H54 (cell line): ENCODE results near the gene NIPBL.

Source experiments
- DNase-seq: peaks from one replicate; pipeline ENCODE4 v3.0.0; 2011; ENCODE audit warnings: low spot score, mixed read lengths; ENCODE audit not compliant: insufficient read length
- FAIRE-seq: peaks from 3 replicates; lab custom pipeline; 2011; peaks lifted over from hg19 to GRCh38; lab: Jason Lieb, UNC
- POLR2A ChIP-seq: IDR thresholded peaks from 2 replicates; pipeline ENCODE4 v1.6.1; 2011; ENCODE audit warnings: low read depth, mild to moderate bottlenecking, low read length

NIPBL gene

DNA sequence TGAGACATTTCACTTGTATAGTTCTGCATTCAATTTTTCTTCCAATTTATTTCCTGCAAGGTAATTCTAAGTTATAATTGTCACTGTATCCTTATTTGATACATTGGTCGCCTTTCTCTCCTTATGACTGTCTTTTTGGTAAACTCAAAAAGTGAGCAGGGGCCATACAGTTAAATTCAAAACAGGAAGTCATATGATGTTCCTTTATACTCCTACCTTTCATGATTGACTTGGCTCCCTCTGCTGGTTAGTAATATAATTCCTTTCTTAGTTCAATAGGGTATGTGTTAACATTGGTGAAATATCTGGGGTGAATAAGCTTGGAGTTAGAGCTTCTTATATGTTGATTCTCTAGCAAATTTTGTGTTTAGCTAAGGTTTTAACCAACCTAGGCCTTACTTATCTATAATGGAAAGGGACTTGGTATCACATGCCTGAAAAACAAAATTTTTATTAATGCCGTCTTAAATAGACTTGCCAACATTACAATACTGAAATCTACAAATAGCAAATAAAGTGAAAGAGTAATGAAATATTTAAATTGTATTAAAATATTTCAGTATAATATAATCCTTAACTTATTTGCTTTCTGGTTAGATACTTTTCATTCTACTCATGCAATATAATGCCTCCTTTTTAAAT lies 6.0 kb upstream of the NIPBL start:
- DNase-seq (peak; percentile 20), FAIRE-seq (peak; percentile 97)
- TF ChIP-seq POLR2A, result no peak

- FAIRE-seq (no peak), DNase-seq (no peak)
- TF ChIP-seq POLR2A, result no peak
Measured at GRCh38 chr5:36874465-36874864, 2.1 kb upstream of the NIPBL start.

GRCh38 chr5:36875051-36875789 lies 1.3 kb upstream of the NIPBL start:
- TF ChIP-seq POLR2A, result peak; percentile 27; the same call in 1 of the 2 replicates
- FAIRE-seq, result peak; percentile 98
- peak; percentile 26 for DNase-seq

GRCh38 chr5:36875790-36876298 lies 725 bp upstream of the NIPBL start:
- DNase-seq (peak; percentile 49), FAIRE-seq (no peak)
- peak; percentile 13; the same call in 1 of the 2 replicates for TF ChIP-seq POLR2A

DNA sequence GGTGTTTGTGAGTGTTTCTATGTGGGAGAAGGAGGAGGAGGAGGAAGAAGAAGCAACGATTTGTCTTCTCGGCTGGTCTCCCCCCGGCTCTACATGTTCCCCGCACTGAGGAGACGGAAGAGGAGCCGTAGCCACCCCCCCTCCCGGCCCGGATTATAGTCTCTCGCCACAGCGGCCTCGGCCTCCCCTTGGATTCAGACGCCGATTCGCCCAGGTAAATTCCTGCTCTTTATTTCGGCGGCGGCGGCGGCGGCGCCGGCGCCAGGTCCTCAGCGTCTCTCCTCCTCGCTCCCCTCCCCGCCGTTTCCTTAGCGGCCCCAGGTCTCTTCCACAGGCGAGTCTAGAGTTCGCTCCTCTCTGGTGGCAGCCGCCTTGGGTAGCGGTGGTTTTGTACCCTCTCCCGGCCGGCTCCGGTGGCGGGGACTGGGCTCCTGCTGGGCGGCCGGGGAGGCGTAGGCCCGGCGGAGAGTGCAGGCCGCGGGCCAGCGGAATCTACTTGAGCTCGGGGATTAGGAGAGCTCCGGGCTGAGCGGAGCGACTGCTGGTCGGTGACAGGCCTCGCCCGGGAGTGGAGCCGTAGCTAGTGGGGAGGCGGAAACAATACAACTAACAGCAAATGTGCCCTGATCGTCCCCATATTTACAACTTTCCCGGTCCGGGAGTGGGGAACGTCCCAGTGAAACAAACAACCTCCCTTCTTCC lies 547 bp downstream of the NIPBL start:
- peak; percentile 29 for DNase-seq
- TF ChIP-seq POLR2A, result no peak
- peak; percentile 23 for FAIRE-seq

GRCh38 chr5:36877667-36878391 lies 1.3 kb downstream of the NIPBL start:
- TF ChIP-seq POLR2A, result no peak
- DNase-seq (no peak), FAIRE-seq (peak; percentile 96)

DNA sequence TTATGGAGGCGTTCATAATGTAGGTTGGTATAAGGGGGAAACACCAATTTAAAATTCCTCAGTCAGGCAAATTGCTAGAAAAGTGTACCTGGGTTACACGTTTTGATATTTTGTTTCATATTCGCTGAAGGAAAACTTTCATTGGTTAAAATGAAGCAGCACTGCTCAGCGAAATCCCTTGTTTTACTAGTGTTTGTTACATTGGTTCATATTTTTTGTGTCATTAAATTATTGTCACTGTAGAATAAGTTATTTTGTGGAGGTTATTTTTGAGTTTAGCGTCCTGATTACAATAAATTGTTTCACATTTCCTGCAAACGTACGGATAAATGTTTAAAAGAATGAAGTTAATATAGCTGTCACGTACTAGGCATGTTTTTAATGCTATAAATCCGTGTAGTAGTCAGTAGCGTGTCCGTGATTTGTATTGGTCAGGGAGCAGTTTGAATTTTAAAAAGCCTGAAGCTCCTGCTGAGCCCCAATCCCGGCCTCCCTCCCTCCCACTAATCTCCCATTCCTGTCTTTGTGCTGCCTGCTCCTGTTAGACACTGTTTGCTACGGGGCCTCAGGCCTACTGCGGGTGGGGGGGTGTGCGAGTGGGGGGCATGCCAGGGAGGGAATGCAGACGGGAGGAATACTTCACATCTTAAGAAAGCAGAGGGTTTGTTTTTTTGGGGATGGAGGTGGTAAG lies 2.0 kb downstream of the NIPBL start:
- DNase-seq, result peak; percentile 38
- no peak for TF ChIP-seq POLR2A
- no peak for FAIRE-seq

GRCh38 chr5:36879274-36880033 lies 2.9 kb downstream of the NIPBL start:
- peak; percentile 80 for FAIRE-seq
- DNase-seq, result no peak
- TF ChIP-seq POLR2A, result no peak

DNA sequence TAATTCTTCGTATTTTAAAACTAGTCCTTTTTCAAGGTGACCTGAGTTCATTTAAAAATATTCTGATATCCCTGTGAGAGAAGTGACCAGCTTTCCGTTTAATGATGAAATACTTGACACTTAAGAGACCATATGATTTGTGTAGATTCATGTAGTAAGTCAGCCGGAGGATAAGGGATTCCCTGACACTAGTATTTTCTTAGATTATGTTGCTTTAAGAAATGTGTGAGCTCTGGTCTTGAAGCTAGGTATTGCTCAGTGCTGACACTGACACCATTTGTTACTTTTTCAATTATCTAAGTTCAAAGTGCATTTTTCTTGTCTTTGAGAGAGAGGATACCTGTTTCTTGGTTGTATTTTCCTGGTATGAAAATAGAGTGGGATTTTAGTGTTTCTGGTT lies 4.2 kb downstream of the NIPBL start:
- TF ChIP-seq POLR2A, result no peak
- DNase-seq (no peak), FAIRE-seq (peak; percentile 83)

- FAIRE-seq, result peak; percentile 66
- DNase-seq, result no peak
- no peak for TF ChIP-seq POLR2A
Measured at GRCh38 chr5:36881304-36881703, 4.7 kb downstream of the NIPBL start.

DNA sequence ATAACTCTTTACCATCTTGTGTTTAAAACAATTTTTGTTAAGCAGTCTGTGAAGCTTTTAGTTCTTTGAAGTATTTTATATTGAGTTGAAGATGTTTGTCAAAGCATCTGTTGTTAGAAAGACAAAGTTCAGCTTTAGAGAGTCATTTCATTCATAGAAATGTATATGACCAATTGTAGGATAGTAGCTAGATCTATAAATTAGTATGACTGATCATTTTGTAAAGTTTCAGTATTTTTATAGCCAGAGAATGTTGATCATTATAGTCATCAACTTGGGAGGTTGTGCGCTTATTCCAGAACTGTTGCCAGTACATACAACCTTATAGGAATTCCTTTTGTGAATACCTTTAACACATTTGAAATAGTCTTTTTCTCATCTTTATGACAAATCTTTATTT lies 5.2 kb downstream of the NIPBL start:
- DNase-seq, result no peak
- TF ChIP-seq POLR2A, result no peak
- FAIRE-seq, result no peak

DNA sequence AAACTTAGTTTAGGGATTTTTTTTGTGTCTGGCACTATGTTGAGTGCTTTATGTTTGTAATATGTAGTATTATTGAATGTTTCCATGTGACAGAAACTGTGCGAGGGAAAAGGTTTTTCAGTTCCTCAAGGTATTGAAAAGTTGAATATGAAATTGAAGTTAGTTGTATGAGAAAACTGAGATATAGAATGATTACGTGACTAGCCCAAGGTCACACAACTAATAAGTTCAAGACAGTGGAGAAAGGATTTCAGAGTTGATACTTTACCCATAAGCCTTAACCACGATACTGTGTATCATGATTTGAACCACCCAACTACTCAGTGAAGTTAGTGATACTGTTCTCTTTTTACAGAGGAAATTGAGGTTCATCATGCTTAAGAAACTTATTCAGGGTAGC lies 5.7 kb downstream of the NIPBL start:
- no peak for TF ChIP-seq POLR2A
- DNase-seq (no peak), FAIRE-seq (peak; percentile 83)

GRCh38 chr5:36883894-36884462 lies 7.4 kb downstream of the NIPBL start:
- FAIRE-seq (peak; percentile 72), DNase-seq (no peak)
- no peak for TF ChIP-seq POLR2A
